COLO829 (cell line): Measurements from ENCODE around the gene MPST.

Experiments used
- DNase-seq: peaks from one replicate; pipeline ENCODE4 v3.0.0; 2012; ENCODE audit warnings: low spot score

The MPST gene

GRCh38 chr22:37044634-37045625, 25.4 kb downstream of the MPST start:
- no peak for DNase-seq

DNA sequence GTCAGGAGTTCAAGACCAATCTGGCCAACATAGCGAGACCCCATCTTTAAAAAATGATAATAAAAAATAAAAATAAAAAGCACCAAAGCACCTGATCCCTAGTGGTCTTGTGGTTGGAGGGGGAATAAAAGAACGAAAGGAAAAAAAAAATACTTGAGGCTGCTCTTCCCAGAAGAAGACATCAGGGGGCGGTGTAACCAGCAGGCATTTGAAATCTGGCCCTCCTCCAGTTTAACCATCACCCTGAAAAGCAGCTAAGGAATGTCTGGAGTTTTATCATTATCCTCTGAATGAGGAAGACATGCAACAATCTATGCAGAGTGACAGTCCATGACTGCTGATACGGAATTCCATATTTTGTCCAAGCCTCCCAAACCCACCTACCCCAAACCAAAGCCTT, 26.4 kb downstream of the MPST start:
- peak; percentile 66 for DNase-seq

- DNase-seq, result no peak
Observed at GRCh38 chr22:37046589-37046988, 27.0 kb downstream of the MPST start.

GRCh38 chr22:37047006-37047405, 27.5 kb downstream of the MPST start:
- DNase-seq, result no peak

DNA sequence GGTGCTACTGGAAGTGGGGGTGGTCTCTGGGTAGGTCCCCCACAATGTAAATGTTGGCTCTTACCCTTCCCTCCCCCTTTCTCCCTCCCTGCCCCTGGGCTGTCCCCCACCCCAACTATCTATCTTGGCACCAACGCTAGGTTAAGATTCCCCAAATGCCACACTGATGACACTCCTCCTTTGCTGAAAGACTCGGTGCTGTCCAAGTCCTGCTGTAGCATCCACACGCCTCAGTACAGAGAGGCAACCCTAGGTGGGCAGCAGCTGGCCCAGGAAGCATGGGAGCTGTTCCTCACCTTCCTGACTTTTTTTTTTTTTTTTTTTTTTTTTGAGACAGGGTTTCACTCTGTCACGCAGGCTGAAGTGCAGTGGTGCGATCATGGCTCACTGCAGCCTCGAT, 28.6 kb downstream of the MPST start:
- no peak for DNase-seq

DNA sequence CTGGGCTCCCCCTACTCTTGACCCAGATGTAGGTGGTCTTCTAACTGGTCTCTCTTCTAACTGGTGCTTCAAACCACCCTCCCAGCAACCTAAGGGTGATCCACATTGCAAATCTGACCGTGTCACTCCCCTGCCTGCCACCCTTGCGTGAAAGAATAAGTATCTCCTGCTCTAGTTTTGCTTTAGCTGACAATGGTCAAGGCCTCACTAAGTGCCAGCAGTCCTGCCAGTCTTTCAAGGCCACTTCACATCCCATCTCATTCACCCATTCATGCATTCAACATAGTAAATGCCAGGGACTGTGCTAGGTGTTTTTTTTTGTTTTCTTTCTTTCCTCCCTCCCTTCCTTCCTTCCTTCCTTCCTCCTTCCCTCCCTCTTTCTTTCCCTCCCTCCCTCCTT, 29.7 kb downstream of the MPST start:
- DNase-seq, result no peak

GRCh38 chr22:37050913-37051312, 31.4 kb downstream of the MPST start:
- no peak for DNase-seq

- DNase-seq, result peak; percentile 75
Observed at GRCh38 chr22:37051391-37052385, 32.1 kb downstream of the MPST start, which contains the start of gene KCTD17. Gene KCTD17, plus strand, starts transcription at chr22:37051742. Its CDS starts 19 bp downstream, at chr22:37051761.

DNA sequence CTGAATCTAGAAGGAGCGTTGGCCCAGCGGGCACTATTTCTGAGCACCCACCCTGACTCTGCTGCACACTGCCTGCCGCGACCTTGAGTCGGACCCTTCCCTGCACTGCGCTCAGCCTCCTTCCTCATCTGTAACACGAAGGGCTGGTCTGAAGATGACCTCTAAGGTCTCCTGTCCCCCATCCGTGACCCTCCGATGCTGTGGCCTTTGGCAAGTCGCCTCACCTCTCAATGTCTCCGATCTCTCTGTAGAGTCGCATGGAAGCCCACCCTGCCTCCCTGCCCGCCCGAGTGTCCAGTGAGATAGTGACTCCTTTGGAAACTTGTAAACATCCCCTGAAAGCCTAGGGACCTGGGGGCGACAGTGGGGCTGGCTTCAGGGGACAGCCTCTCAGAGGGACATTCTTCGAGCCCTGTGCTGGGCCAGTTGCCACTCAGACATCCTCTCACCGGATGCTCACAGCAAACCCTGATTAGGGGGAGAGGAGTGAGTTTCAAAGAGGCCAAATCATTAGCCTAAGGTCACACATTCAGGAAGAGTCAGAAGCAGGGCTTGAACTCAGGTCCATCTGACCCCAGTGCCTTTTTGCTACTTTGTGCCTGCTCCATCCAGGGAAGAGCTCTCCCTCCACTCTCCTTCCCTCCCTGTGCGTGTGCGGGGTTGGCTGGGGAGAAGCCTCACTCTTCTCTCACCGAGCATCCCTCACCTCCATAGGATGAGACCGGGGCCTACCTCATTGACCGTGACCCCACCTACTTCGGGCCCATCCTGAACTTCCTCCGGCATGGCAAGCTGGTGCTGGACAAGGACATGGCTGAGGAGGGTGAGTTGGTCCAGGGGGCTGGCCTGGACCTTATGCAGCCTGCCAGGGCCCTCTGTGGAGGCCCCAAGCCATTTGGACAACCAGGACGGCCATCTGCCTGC, 33.1 kb downstream of the MPST start:
- no peak for DNase-seq

- no peak for DNase-seq
Observed at GRCh38 chr22:37053310-37054055, 33.9 kb downstream of the MPST start.

DNA sequence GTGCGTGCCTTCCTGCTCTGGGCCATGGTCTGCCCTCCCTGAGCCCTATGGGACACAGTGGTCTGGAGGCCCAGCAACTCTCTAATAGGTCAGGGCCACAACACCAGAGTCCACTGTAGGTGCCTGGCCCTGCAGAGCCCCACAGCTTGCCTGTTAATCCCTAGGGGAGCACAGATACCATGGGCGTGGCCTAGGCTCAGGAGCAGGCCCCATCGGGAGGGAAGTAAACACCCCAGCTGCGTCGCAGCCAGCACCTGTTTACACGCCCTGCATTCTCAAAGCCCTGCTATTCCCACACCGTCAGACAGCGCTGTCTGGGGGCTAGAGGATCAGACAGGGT, 34.5 kb downstream of the MPST start:
- no peak for DNase-seq

DNA sequence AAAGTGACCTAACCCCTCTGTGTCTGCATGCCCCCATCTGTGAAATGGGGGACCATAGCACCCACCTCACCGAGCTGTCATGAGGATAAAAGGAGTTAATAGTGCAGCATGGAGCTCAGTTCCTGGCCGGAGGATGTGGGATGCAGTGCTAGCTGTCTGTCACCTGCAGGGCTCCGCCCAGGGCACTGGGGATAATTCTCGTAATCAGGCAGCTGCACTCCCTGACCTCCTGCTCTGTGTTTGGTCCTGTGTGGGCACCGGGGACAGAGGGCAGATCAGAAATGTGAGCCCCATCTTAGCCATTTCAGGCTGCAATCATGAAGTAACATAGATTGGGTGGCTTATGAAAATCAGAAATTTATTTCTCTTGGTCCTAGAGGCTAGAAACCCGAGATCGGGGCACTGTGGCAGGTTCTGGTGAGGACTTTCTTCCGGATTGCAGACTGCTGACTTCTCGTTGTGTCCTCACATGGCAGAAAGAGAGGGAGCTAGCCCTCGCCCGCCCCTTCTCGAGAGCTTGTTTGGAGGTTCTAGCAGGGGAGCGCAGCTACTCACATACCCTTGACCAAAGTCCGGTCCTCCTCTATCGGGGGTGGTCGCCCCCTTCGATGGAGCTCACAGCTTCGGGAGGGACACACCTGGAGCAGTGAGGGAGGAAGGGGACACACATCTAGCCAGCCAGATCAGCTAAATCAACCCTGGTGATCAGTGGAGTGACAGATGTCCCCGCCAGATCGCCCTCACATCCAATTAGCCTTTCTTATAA, 35.2 kb downstream of the MPST start:
- DNase-seq, result no peak

DNA sequence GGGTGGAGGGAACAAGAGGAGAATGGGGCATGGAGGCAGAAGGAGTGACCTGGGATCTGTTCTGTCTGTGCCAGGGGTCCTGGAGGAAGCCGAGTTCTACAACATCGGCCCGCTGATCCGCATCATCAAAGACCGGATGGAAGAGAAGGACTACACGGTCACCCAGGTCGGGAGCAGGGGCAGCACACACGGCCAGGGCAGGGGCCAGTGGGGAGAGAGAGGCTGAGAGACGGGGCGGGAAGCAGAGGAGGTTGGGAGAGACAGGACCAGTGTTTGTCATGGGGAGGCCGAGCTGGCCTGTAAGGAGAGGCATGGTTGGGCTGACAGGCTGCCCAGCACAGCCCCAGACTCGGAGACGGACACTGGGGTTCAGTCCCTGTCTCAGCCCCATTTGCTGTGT, 36.7 kb downstream of the MPST start:
- DNase-seq, result no peak

DNA sequence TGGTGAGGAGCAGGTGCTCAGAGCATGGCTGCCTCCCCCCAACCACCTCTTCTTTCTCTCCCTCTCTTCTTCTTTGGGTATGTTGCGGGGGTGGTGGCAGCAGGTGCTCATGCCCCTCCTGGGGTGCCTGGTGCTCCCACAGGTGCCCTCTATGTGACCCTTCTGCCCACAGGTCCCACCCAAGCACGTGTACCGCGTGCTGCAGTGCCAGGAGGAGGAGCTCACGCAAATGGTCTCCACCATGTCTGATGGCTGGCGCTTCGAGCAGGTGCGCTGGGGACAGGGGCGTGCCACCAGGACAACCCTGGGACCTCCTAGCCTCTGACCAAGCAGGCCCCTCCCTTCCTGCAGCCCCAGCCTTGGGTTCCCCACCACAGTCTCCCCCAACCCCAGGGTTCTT, 37.7 kb downstream of the MPST start:
- DNase-seq, result no peak

GRCh38 chr22:37057796-37058510, 38.4 kb downstream of the MPST start:
- no peak for DNase-seq

- DNase-seq, result no peak
Observed at GRCh38 chr22:37058917-37059701, 39.6 kb downstream of the MPST start.

GRCh38 chr22:37059876-37060449, 40.4 kb downstream of the MPST start:
- DNase-seq, result no peak
